Trophoblast cell (in vitro differentiated cells and primary cell): ENCODE data around the gene CTBP2.
A peak's percentile ranks its signal among the peaks of the same experiment; 100 is the strongest.

Experiments
- DNase-seq, 2 donors: peaks; one replicate each; pipeline ENCODE4 v3.0.0-alpha.2; 2016
- H2AFZ ChIP-seq: 2 replicates; pipeline ENCODE4 v1.6.1; 2013; ENCODE audit warnings: low read length, moderate library complexity, mild to moderate bottlenecking; ENCODE audit not compliant: insufficient read depth, poor library complexity
- H2AK5ac ChIP-seq: 2 replicates; pipeline ENCODE4 v1.6.1; 2013; ENCODE audit warnings: mild to moderate bottlenecking, low read length
- H2BK120ac ChIP-seq: 2 replicates; pipeline ENCODE4 v1.6.1; 2013; ENCODE audit warnings: low read length, mild to moderate bottlenecking, moderate library complexity; ENCODE audit not compliant: insufficient read depth, poor library complexity
- H2BK12ac ChIP-seq: 2 replicates; pipeline ENCODE4 v1.6.1; 2013; ENCODE audit warnings: mild to moderate bottlenecking, low read length, moderate library complexity
- H2BK5ac ChIP-seq: 2 replicates; pipeline ENCODE4 v1.6.1; 2013; ENCODE audit warnings: low read length, low read depth, moderate library complexity, mild to moderate bottlenecking; ENCODE audit not compliant: poor library complexity
- H3K14ac ChIP-seq: 2 replicates; pipeline ENCODE4 v1.6.1; 2013; ENCODE audit warnings: mild to moderate bottlenecking, low read length
- H3K18ac ChIP-seq: 2 replicates; pipeline ENCODE4 v1.6.1; 2013; ENCODE audit warnings: mild to moderate bottlenecking, low read length
- H3K23ac ChIP-seq: 2 replicates; pipeline ENCODE4 v1.6.1; 2013; ENCODE audit warnings: low read length
- H3K27ac ChIP-seq: 2 replicates; pipeline ENCODE4 v1.5.1; 2013; ENCODE audit warnings: low read depth, mild to moderate bottlenecking, inconsistent platforms, low read length, moderate library complexity
- H3K27me3 ChIP-seq: 2 replicates; pipeline ENCODE4 v1.6.1; 2013; ENCODE audit warnings: inconsistent platforms, mild to moderate bottlenecking, low read length, moderate library complexity; ENCODE audit not compliant: insufficient read depth
- H3K36me3 ChIP-seq, 2 experiments: 1 replicate in 1 of 2; 2 replicates in 1 of 2; pipeline ENCODE4 v1.6.1; 2013; ENCODE audit warnings: low read length in 2 of 2, mild to moderate bottlenecking in 2 of 2, moderate library complexity in 1 of 2; ENCODE audit not compliant: insufficient read depth in 2 of 2, control insufficient read depth in 1 of 2
- H3K4ac ChIP-seq: 2 replicates; pipeline ENCODE4 v1.6.1; 2013; ENCODE audit warnings: low read depth, mild to moderate bottlenecking, low read length, moderate library complexity
- H3K4me1 ChIP-seq, 2 experiments: 1 replicate in 1 of 2; 2 replicates in 1 of 2; pipeline ENCODE4 v1.6.1; 2013; ENCODE audit warnings: low read length in 2 of 2, mild to moderate bottlenecking in 2 of 2, moderate library complexity in 1 of 2; ENCODE audit not compliant: insufficient read depth in 2 of 2, control insufficient read depth in 1 of 2
- H3K4me2 ChIP-seq: 2 replicates; pipeline ENCODE4 v1.6.1; 2013; ENCODE audit warnings: inconsistent platforms, mild to moderate bottlenecking, low read length, moderate library complexity
- H3K4me3 ChIP-seq: 2 replicates; pipeline ENCODE4 v1.5.1; 2013; ENCODE audit warnings: mild to moderate bottlenecking, low read depth, low read length, inconsistent platforms
- H3K79me1 ChIP-seq: one replicate; pipeline ENCODE4 v1.6.1; 2013; ENCODE audit warnings: low read length
- H3K79me2 ChIP-seq: 2 replicates; pipeline ENCODE4 v1.6.1; 2013; ENCODE audit warnings: low read length, mild to moderate bottlenecking; ENCODE audit not compliant: control insufficient read depth, insufficient read depth, poor library complexity
- H3K9ac ChIP-seq: 2 replicates; pipeline ENCODE4 v1.6.1; 2013; ENCODE audit warnings: mild to moderate bottlenecking, low read length
- H3K9me3 ChIP-seq: 2 replicates; pipeline ENCODE4 v1.6.1; 2013; ENCODE audit warnings: low read depth, mild to moderate bottlenecking, control low read depth, inconsistent platforms, low read length; ENCODE audit not compliant: insufficient read depth
- H4K12ac ChIP-seq: 2 replicates; pipeline ENCODE4 v1.6.1; 2013; ENCODE audit warnings: low read depth, mild to moderate bottlenecking, low read length, moderate library complexity
- H4K8ac ChIP-seq: 2 replicates; pipeline ENCODE4 v1.6.1; 2013; ENCODE audit warnings: low read depth, mild to moderate bottlenecking, low read length, moderate library complexity
- H4K91ac ChIP-seq: one replicate; pipeline ENCODE4 v1.6.1; 2013; ENCODE audit warnings: low read depth, mild to moderate bottlenecking, low read length, moderate library complexity
- WGBS: extraction: QIAGEN DNeasy Blood & Tissue Kit; methylation state at CpG from one replicate; pipeline ENCODE4 v1.1.7; 2013; ENCODE audit warnings: missing lambda C conversion rate; ENCODE audit not compliant: insufficient read length, insufficient coverage; ENCODE audit errors: extremely low coverage; 5-methylcytosine and 5-hydroxymethylcytosine counted together

CTBP2 gene

GRCh38 chr10:124957404-124957947, 202.9 kb downstream of the CTBP2 start:
- Histone ChIP-seq H3K79me2 (no peaks in the 10 kb centered on the region), H4K91ac (no peak overlapping the region), H2BK12ac (no peak overlapping the region), H3K23ac (no peak overlapping the region), H2AK5ac (no peak overlapping the region), H2BK120ac (no peak overlapping the region), H3K27ac (no peak overlapping the region), H3K79me1 (no peaks in the 10 kb centered on the region), H3K4me1 (peaks cover 0 to 2% of the 10 kb centered on the region in 2 experiments), H3K4ac (no peak overlapping the region), H3K9me3 (no peaks in the 10 kb centered on the region), H3K36me3 (no peaks in the 10 kb centered on the region), H2BK5ac (no peak overlapping the region), H3K9ac (no peak overlapping the region), H4K12ac (no peak overlapping the region), H4K8ac (no peak overlapping the region), H2AFZ (no peak overlapping the region), H3K27me3 (no peaks in the 10 kb centered on the region), H3K4me3 (no peak overlapping the region), H3K18ac (no peak overlapping the region), H3K14ac (no peak overlapping the region), H3K4me2 (no peak overlapping the region)
- DNase-seq: no peak
- no CpG with 5 or more reads among the region's 7 CpGs for WGBS

- DNase-seq: no peak
- H3K27me3 ChIP-seq: no peaks in the 10 kb centered on the region
- H2AFZ ChIP-seq: no peak overlapping the region
- no peak overlapping the region for H3K9ac ChIP-seq
- H3K23ac ChIP-seq: no peak overlapping the region
- no peak overlapping the region for H3K27ac ChIP-seq
- H4K12ac ChIP-seq: no peak overlapping the region
- WGBS: no CpG with 5 or more reads among the region's 1 CpG
- H2AK5ac ChIP-seq: no peak overlapping the region
- no peak overlapping the region for H4K91ac ChIP-seq
- H3K4ac ChIP-seq: no peak overlapping the region
- H3K79me2 ChIP-seq: peaks cover 4% of the 10 kb centered on the region
- H3K18ac ChIP-seq: no peak overlapping the region
- H3K79me1 ChIP-seq: no peaks in the 10 kb centered on the region
- H3K4me3 ChIP-seq: no peak overlapping the region
- peaks cover 0 to 2% of the 10 kb centered on the region in 2 experiments for H3K36me3 ChIP-seq
- H3K9me3 ChIP-seq: no peaks in the 10 kb centered on the region
- H2BK120ac ChIP-seq: no peak overlapping the region
- no peak overlapping the region for H4K8ac ChIP-seq
- H2BK12ac ChIP-seq: no peak overlapping the region
- H3K4me1 ChIP-seq: peaks cover 2 to 3% of the 10 kb centered on the region in 2 experiments
- no peak overlapping the region for H3K4me2 ChIP-seq
- no peak overlapping the region for H2BK5ac ChIP-seq
- H3K14ac ChIP-seq: no peak overlapping the region
Observed at GRCh38 chr10:124956764-124957163, 203.6 kb downstream of the CTBP2 start.

- Histone ChIP-seq H2AK5ac (no peak overlapping the region), H3K36me3 (peaks cover 0 to 2% of the 10 kb centered on the region in 2 experiments), H3K27ac (no peak overlapping the region), H3K23ac (no peak overlapping the region), H3K27me3 (no peaks in the 10 kb centered on the region), H3K79me1 (no peaks in the 10 kb centered on the region), H2AFZ (no peak overlapping the region), H3K4me3 (no peak overlapping the region), H2BK120ac (no peak overlapping the region), H4K91ac (no peak overlapping the region), H3K79me2 (peaks cover 4% of the 10 kb centered on the region), H2BK12ac (no peak overlapping the region), H3K4me2 (no peak overlapping the region), H3K18ac (no peak overlapping the region), H3K9me3 (no peaks in the 10 kb centered on the region), H3K14ac (no peak overlapping the region), H4K12ac (no peak overlapping the region), H3K9ac (no peak overlapping the region), H3K4me1 (peaks cover 2 to 3% of the 10 kb centered on the region in 2 experiments), H4K8ac (no peak overlapping the region), H2BK5ac (no peak overlapping the region), H3K4ac (no peak overlapping the region)
- DNase-seq: no peak
- no CpG with 5 or more reads among the region's 10 CpGs for WGBS
Observed at GRCh38 chr10:124955868-124956267, 204.5 kb downstream of the CTBP2 start.

GRCh38 chr10:124955243-124955642, 205.1 kb downstream of the CTBP2 start:
- no peak overlapping the region for H4K8ac ChIP-seq
- H3K4me3 ChIP-seq: no peak overlapping the region
- no peak for DNase-seq
- H2AK5ac ChIP-seq: no peak overlapping the region
- no peaks in the 10 kb centered on the region for H3K79me1 ChIP-seq
- no peak overlapping the region for H2AFZ ChIP-seq
- H3K23ac ChIP-seq: no peak overlapping the region
- no peak overlapping the region for H3K14ac ChIP-seq
- no peak overlapping the region for H4K91ac ChIP-seq
- H3K79me2 ChIP-seq: peaks cover 4% of the 10 kb centered on the region
- H3K18ac ChIP-seq: no peak overlapping the region
- H3K27me3 ChIP-seq: no peaks in the 10 kb centered on the region
- WGBS: no CpG with 5 or more reads among the region's 7 CpGs
- H3K9me3 ChIP-seq: no peaks in the 10 kb centered on the region
- H3K27ac ChIP-seq: no peak overlapping the region
- peak overlapping the region; percentile 57 for H3K4ac ChIP-seq
- H2BK12ac ChIP-seq: no peak overlapping the region
- H2BK5ac ChIP-seq: no peak overlapping the region
- H4K12ac ChIP-seq: no peak overlapping the region
- peaks cover 0 to 4% of the 10 kb centered on the region in 2 experiments for H3K36me3 ChIP-seq
- H3K9ac ChIP-seq: no peak overlapping the region
- H3K4me2 ChIP-seq: no peak overlapping the region
- H3K4me1 ChIP-seq: peaks cover 2% of the 10 kb centered on the region in 2 experiments
- H2BK120ac ChIP-seq: no peak overlapping the region
